Keratinocyte (primary cell): Measurements from ENCODE around the gene MOB3B.

Experiments
- CTCF ChIP-seq, 3 experiments: IDR thresholded peaks in 1 of 3; conservative IDR thresholded peaks in 1 of 3; optimal IDR thresholded peaks in 1 of 3; 2 replicates in 2 of 3; 3 replicates in 1 of 3; pipeline versions ENCODE3 to v1.5.1; 2011; ENCODE audit warnings: low read length in 3 of 3, mild to moderate bottlenecking in 3 of 3, moderate library complexity in 2 of 3, control low read depth in 1 of 3, inconsistent platforms in 1 of 3; ENCODE audit not compliant: insufficient read depth in 2 of 3; ENCODE audit errors: extremely low read depth in 1 of 3
- EZH2 ChIP-seq: IDR thresholded peaks from one replicate; pipeline ENCODE4 v1.6.1; 2012; ENCODE audit warnings: inconsistent platforms, mild to moderate bottlenecking, low read length, moderate library complexity

GRCh38 chr9:27460226-27461023 is 69.2 kb downstream of the MOB3B start:
- TF ChIP-seq CTCF (optimal IDR thresholded peaks at IDR 0.05 in 1 of 3, IDR thresholded peaks at IDR 0.05 in 1 of 3, conservative IDR thresholded peaks at IDR 0.05 in 1 of 3; ENCODE audit: extremely low read depth in 1 of 3, insufficient read depth in 2 of 3, low read length in 3 of 3) (no peak), EZH2 (no peak)
